Trophoblast cell (in vitro differentiated cells and primary cell): ENCODE results near the gene MAP2K5.

Experiments used
- DNase-seq, 2 donors: peaks; one replicate each; pipeline ENCODE4 v3.0.0-alpha.2; 2016
- H2AFZ ChIP-seq: 2 replicates; pipeline ENCODE4 v1.6.1; 2013; ENCODE audit warnings: low read length, moderate library complexity, mild to moderate bottlenecking; ENCODE audit not compliant: insufficient read depth, poor library complexity
- H2AK5ac ChIP-seq: 2 replicates; pipeline ENCODE4 v1.6.1; 2013; ENCODE audit warnings: mild to moderate bottlenecking, low read length
- H2BK120ac ChIP-seq: 2 replicates; pipeline ENCODE4 v1.6.1; 2013; ENCODE audit warnings: low read length, mild to moderate bottlenecking, moderate library complexity; ENCODE audit not compliant: insufficient read depth, poor library complexity
- H2BK12ac ChIP-seq: 2 replicates; pipeline ENCODE4 v1.6.1; 2013; ENCODE audit warnings: mild to moderate bottlenecking, low read length, moderate library complexity
- H2BK5ac ChIP-seq: 2 replicates; pipeline ENCODE4 v1.6.1; 2013; ENCODE audit warnings: low read length, low read depth, moderate library complexity, mild to moderate bottlenecking; ENCODE audit not compliant: poor library complexity
- H3K14ac ChIP-seq: 2 replicates; pipeline ENCODE4 v1.6.1; 2013; ENCODE audit warnings: mild to moderate bottlenecking, low read length
- H3K18ac ChIP-seq: 2 replicates; pipeline ENCODE4 v1.6.1; 2013; ENCODE audit warnings: mild to moderate bottlenecking, low read length
- H3K23ac ChIP-seq: 2 replicates; pipeline ENCODE4 v1.6.1; 2013; ENCODE audit warnings: low read length
- H3K27ac ChIP-seq: 2 replicates; pipeline ENCODE4 v1.5.1; 2013; ENCODE audit warnings: low read depth, mild to moderate bottlenecking, inconsistent platforms, low read length, moderate library complexity
- H3K27me3 ChIP-seq: 2 replicates; pipeline ENCODE4 v1.6.1; 2013; ENCODE audit warnings: inconsistent platforms, mild to moderate bottlenecking, low read length, moderate library complexity; ENCODE audit not compliant: insufficient read depth
- H3K36me3 ChIP-seq, 2 experiments: 1 replicate in 1 of 2; 2 replicates in 1 of 2; pipeline ENCODE4 v1.6.1; 2013; ENCODE audit warnings: low read length in 2 of 2, mild to moderate bottlenecking in 2 of 2, moderate library complexity in 1 of 2; ENCODE audit not compliant: insufficient read depth in 2 of 2, control insufficient read depth in 1 of 2
- H3K4ac ChIP-seq: 2 replicates; pipeline ENCODE4 v1.6.1; 2013; ENCODE audit warnings: low read depth, mild to moderate bottlenecking, low read length, moderate library complexity
- H3K4me1 ChIP-seq, 2 experiments: 1 replicate in 1 of 2; 2 replicates in 1 of 2; pipeline ENCODE4 v1.6.1; 2013; ENCODE audit warnings: low read length in 2 of 2, mild to moderate bottlenecking in 2 of 2, moderate library complexity in 1 of 2; ENCODE audit not compliant: insufficient read depth in 2 of 2, control insufficient read depth in 1 of 2
- H3K4me2 ChIP-seq: 2 replicates; pipeline ENCODE4 v1.6.1; 2013; ENCODE audit warnings: inconsistent platforms, mild to moderate bottlenecking, low read length, moderate library complexity
- H3K4me3 ChIP-seq: 2 replicates; pipeline ENCODE4 v1.5.1; 2013; ENCODE audit warnings: mild to moderate bottlenecking, low read depth, low read length, inconsistent platforms
- H3K79me1 ChIP-seq: one replicate; pipeline ENCODE4 v1.6.1; 2013; ENCODE audit warnings: low read length
- H3K79me2 ChIP-seq: 2 replicates; pipeline ENCODE4 v1.6.1; 2013; ENCODE audit warnings: low read length, mild to moderate bottlenecking; ENCODE audit not compliant: control insufficient read depth, insufficient read depth, poor library complexity
- H3K9ac ChIP-seq: 2 replicates; pipeline ENCODE4 v1.6.1; 2013; ENCODE audit warnings: mild to moderate bottlenecking, low read length
- H3K9me3 ChIP-seq: 2 replicates; pipeline ENCODE4 v1.6.1; 2013; ENCODE audit warnings: low read depth, mild to moderate bottlenecking, control low read depth, inconsistent platforms, low read length; ENCODE audit not compliant: insufficient read depth
- H4K12ac ChIP-seq: 2 replicates; pipeline ENCODE4 v1.6.1; 2013; ENCODE audit warnings: low read depth, mild to moderate bottlenecking, low read length, moderate library complexity
- H4K8ac ChIP-seq: 2 replicates; pipeline ENCODE4 v1.6.1; 2013; ENCODE audit warnings: low read depth, mild to moderate bottlenecking, low read length, moderate library complexity
- H4K91ac ChIP-seq: one replicate; pipeline ENCODE4 v1.6.1; 2013; ENCODE audit warnings: low read depth, mild to moderate bottlenecking, low read length, moderate library complexity
- WGBS: extraction: QIAGEN DNeasy Blood & Tissue Kit; methylation state at CpG from one replicate; pipeline ENCODE4 v1.1.7; 2013; ENCODE audit warnings: missing lambda C conversion rate; ENCODE audit not compliant: insufficient read length, insufficient coverage; ENCODE audit errors: extremely low coverage; 5-methylcytosine and 5-hydroxymethylcytosine counted together

MAP2K5 gene

DNA sequence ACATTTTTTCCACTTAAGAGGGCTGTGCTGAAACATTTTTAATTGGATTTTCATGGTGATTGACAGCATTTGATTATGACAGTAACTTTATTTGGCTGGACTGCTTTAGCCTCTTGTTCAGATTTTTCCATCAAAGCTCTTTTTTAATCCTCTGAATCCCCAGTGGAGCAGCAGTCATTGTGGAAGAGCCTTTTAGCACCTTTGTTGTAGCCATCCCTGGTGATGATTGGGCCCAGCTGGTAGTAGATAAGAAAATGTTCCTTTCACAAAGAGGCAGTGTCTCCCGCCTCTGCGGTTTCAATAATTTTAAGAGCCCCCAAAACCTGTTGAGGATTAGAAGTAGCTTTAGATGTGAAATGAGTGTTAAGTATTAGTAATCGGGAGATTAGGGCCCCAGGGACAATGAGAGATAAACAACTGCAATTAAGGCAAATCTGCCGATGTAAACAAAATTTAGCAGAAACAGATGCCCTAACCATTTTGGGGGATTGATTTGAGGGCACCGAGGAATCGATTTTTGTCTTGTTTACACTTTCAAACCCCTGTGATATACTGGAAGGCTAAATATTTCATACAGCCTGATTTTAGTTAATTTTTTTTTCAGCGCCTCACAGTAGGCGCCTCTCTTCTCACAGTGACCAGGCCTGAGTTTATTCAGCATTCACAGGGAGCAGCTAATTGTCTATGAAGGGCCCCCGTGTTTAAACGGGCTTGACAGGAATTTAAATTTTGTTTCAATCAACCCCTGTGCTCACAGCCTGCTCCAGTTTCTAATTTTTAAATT, 239.6 kb downstream of the MAP2K5 start:
- Histone ChIP-seq H3K9me3 (peaks cover 5% of the 10 kb centered on the region), H4K91ac (no peak overlapping the region), H3K14ac (no peak overlapping the region), H2AFZ (no peak overlapping the region), H3K4me3 (no peak overlapping the region), H3K18ac (no peak overlapping the region), H3K79me2 (no peaks in the 10 kb centered on the region), H2BK5ac (no peak overlapping the region), H3K27ac (no peak overlapping the region), H3K79me1 (no peaks in the 10 kb centered on the region), H2BK120ac (no peak overlapping the region), H3K23ac (no peak overlapping the region), H3K9ac (no peak overlapping the region), H3K4me2 (no peak overlapping the region), H3K36me3 (peaks cover 0 to 2% of the 10 kb centered on the region in 2 experiments), H4K12ac (no peak overlapping the region), H3K27me3 (no peaks in the 10 kb centered on the region), H4K8ac (no peak overlapping the region), H3K4ac (no peak overlapping the region), H2BK12ac (no peak overlapping the region), H3K4me1 (no peaks in the 10 kb centered on the region), H2AK5ac (no peak overlapping the region)
- WGBS = no CpG with 5 or more reads among the region's 10 CpGs
- DNase-seq = no peak

DNA sequence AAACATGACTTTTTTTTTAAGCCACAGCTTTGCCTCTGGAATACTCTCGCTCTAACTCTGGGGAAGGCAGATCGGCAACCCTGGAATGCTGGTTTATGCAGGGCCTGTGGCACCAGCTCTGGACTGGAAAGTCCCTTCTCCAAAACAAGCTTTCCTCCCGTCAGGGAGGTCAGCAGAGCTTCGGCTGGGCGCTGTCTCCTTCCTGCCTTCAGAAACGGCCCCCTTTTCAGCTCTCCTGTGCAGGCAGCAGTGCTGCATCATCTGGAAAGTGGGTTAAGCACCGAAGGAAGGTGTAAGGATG, 240.1 kb downstream of the MAP2K5 start:
- Histone ChIP-seq H3K9me3 (peaks cover 5% of the 10 kb centered on the region), H2BK5ac (no peak overlapping the region), H3K36me3 (peaks cover 0 to 2% of the 10 kb centered on the region in 2 experiments), H2AFZ (no peak overlapping the region), H4K91ac (no peak overlapping the region), H3K14ac (no peak overlapping the region), H3K4me2 (no peak overlapping the region), H4K8ac (no peak overlapping the region), H2BK12ac (no peak overlapping the region), H4K12ac (no peak overlapping the region), H3K79me1 (no peaks in the 10 kb centered on the region), H3K79me2 (no peaks in the 10 kb centered on the region), H3K23ac (no peak overlapping the region), H3K18ac (no peak overlapping the region), H2AK5ac (no peak overlapping the region), H3K4ac (no peak overlapping the region), H3K27me3 (no peaks in the 10 kb centered on the region), H3K4me3 (no peak overlapping the region), H3K9ac (no peak overlapping the region), H3K4me1 (no peaks in the 10 kb centered on the region), H2BK120ac (no peak overlapping the region), H3K27ac (no peak overlapping the region)
- no peak for DNase-seq
- no CpG with 5 or more reads among the region's 7 CpGs for WGBS

DNA sequence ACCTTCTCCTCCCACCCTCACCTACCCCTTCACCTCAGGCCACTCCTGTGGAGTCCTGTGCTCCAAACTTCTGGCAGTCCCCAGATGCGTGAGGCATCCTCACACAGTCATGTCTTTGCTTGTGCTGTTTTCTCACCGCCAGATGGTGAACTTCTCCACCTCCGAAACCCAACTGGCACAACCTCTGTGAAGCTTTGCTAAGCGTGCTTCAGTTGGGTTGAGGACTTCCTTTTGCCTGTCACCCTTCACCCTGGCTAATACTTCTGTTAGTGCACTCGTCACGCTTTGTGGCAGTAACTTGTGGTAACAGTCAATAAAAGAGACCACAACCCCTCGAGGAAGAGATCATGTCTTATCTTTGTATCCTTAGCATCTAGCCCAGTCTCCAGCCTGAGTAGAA, 240.8 kb downstream of the MAP2K5 start:
- H2AK5ac ChIP-seq = no peak overlapping the region
- H3K27me3 ChIP-seq = no peaks in the 10 kb centered on the region
- H3K36me3 ChIP-seq = peaks cover 0 to 2% of the 10 kb centered on the region in 2 experiments
- H3K4me3 ChIP-seq = no peak overlapping the region
- no CpG with 5 or more reads among the region's 7 CpGs for WGBS
- no peaks in the 10 kb centered on the region for H3K79me2 ChIP-seq
- H3K18ac ChIP-seq = no peak overlapping the region
- H3K14ac ChIP-seq = no peak overlapping the region
- H4K91ac ChIP-seq = no peak overlapping the region
- H3K79me1 ChIP-seq = no peaks in the 10 kb centered on the region
- H3K9ac ChIP-seq = no peak overlapping the region
- H4K12ac ChIP-seq = no peak overlapping the region
- H3K4me2 ChIP-seq = no peak overlapping the region
- DNase-seq = no peak
- no peak overlapping the region for H3K27ac ChIP-seq
- H4K8ac ChIP-seq = no peak overlapping the region
- H3K23ac ChIP-seq = no peak overlapping the region
- H2BK120ac ChIP-seq = no peak overlapping the region
- H3K9me3 ChIP-seq = peaks cover 5% of the 10 kb centered on the region
- no peak overlapping the region for H2BK5ac ChIP-seq
- H3K4me1 ChIP-seq = no peaks in the 10 kb centered on the region
- H2BK12ac ChIP-seq = no peak overlapping the region
- no peak overlapping the region for H3K4ac ChIP-seq
- no peak overlapping the region for H2AFZ ChIP-seq

DNA sequence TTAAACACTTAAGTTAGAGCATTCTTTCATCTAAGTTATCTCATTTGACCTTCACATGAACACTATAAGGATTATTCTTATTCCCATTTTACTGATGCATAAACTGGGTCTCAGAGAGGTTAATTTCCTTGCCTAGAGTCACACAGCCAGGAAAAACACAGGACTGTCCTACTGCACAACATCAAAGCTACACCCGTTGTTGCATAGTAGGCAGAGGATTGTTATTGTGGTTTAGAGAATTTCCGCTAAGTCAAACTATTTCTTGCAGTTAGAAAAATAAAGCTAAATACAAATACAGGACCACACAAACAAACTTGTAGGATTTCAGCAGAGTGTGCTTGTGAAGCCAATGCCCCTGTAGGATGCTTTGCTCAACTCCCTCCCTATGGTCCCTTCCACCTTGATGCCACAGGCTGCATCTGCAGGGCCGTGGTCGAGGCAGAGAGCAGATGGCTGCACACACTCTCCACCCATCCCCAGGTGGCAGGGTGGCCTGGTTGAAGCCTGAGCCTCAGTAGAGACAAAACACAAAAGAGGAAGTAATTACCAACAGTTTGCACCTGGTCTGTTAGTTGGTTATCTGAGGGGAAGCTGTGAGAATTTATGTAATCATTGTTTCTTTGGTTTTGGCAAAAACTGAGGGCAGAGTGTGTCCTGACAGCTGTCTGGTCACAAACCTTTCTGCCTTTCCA, 241.7 kb downstream of the MAP2K5 start:
- Histone ChIP-seq H2BK12ac (no peak overlapping the region), H4K91ac (no peak overlapping the region), H3K4me2 (no peak overlapping the region), H4K8ac (no peak overlapping the region), H2AFZ (no peak overlapping the region), H3K27me3 (no peaks in the 10 kb centered on the region), H3K79me2 (no peaks in the 10 kb centered on the region), H3K36me3 (peaks cover 0 to 2% of the 10 kb centered on the region in 2 experiments), H3K4ac (no peak overlapping the region), H2BK120ac (no peak overlapping the region), H3K4me1 (no peaks in the 10 kb centered on the region), H3K23ac (no peak overlapping the region), H2BK5ac (no peak overlapping the region), H4K12ac (no peak overlapping the region), H3K9ac (no peak overlapping the region), H2AK5ac (no peak overlapping the region), H3K14ac (no peak overlapping the region), H3K18ac (no peak overlapping the region), H3K4me3 (no peak overlapping the region), H3K27ac (no peak overlapping the region), H3K79me1 (no peaks in the 10 kb centered on the region), H3K9me3 (peaks cover 5% of the 10 kb centered on the region)
- no CpG with 5 or more reads among the region's 4 CpGs for WGBS
- DNase-seq = no peak
